NT2/D1 (cell line): ENCODE data around the gene UBE2U.

Experiments used
- SUZ12 ChIP-seq: IDR thresholded peaks from 2 replicates; pipeline ENCODE4 v1.6.1; 2011; ENCODE audit not compliant: insufficient read length, insufficient read depth; ENCODE audit errors: extremely low read depth
- YY1 ChIP-seq: IDR thresholded peaks from 2 replicates; pipeline ENCODE4 v1.6.1; 2011; ENCODE audit not compliant: insufficient read length, insufficient read depth

DNA sequence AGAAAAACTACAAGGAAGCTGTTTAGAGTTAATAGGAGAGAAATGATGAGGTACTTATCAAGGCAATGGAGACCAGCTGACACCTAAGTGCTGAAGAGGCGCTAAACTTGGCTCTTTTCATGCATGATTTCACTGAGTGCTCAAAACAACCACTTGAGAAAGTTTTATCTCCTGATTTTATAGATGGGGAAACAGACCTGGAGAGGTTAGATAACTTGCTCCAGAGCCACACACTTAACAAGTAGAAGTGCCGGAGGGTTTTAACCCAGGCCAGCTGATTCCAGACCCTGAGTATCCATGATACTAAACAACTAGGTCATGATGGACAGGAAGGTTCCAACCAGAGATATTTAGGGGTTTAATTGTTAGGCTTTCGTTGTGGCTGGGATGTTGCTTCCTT lies 25.9 kb downstream of the UBE2U start:
- TF ChIP-seq YY1 (no peak), SUZ12 (no peak)
